Epithelial cell of esophagus (primary cell): ENCODE data around the gene REEP6.
A peak's percentile ranks its signal among the peaks of the same experiment; 100 is the strongest.

Experiments used
- DNase-seq: peaks from one replicate; pipeline ENCODE4 v3.0.0; 2010; ENCODE audit warnings: low read depth
- H3K4me3 ChIP-seq: 2 replicates; pipeline ENCODE4 v1.5.1; 2011; ENCODE audit warnings: mild to moderate bottlenecking, low read length, control low read depth
- CTCF ChIP-seq: IDR thresholded peaks from 2 replicates; pipeline ENCODE4 v1.5.1; 2011; ENCODE audit warnings: low read depth, mild to moderate bottlenecking, low read length, control low read depth, inconsistent platforms; ENCODE audit not compliant: insufficient read depth; ENCODE audit errors: missing control alignments

REEP6 gene

GRCh38 chr19:1457892-1458291, 33.1 kb upstream of the REEP6 start:
- DNase-seq = no peak
- no peak overlapping the region for H3K4me3 ChIP-seq
- no peak for TF ChIP-seq CTCF

- no peak overlapping the region for H3K4me3 ChIP-seq
- no peak for DNase-seq
- no peak for TF ChIP-seq CTCF
Observed at GRCh38 chr19:1459479-1459878, 31.5 kb upstream of the REEP6 start.

- no peak overlapping the region for H3K4me3 ChIP-seq
- no peak for TF ChIP-seq CTCF
- DNase-seq = no peak
Observed at GRCh38 chr19:1460033-1460995, 30.7 kb upstream of the REEP6 start.

- no peak overlapping the region for H3K4me3 ChIP-seq
- TF ChIP-seq CTCF = no peak
- DNase-seq = no peak
Observed at GRCh38 chr19:1461862-1462261, 29.1 kb upstream of the REEP6 start.

GRCh38 chr19:1465191-1466016, 25.6 kb upstream of the REEP6 start:
- DNase-seq = peak; percentile 79
- peak; percentile 52 for TF ChIP-seq CTCF
- H3K4me3 ChIP-seq = no peak overlapping the region

- no peak for TF ChIP-seq CTCF
- no peak overlapping the region for H3K4me3 ChIP-seq
- DNase-seq = no peak
Observed at GRCh38 chr19:1466018-1466460, 24.9 kb upstream of the REEP6 start.
